ENCODE results near the gene EPC1.
A peak's percentile ranks its signal among the peaks of the same experiment; 100 is the strongest.
"Not testable (repeated sequence)": the region's sequence is repeated elsewhere in the genome, so short reads cannot be mapped to it uniquely, and the experiment has no call there.

Gene EPC1

GRCh38 chr10:32372000-32372875, 25.3 kb upstream of the EPC1 start:
- no peak for DNase-seq (ENCODE audit: low read depth in 2 of 2)

DNA sequence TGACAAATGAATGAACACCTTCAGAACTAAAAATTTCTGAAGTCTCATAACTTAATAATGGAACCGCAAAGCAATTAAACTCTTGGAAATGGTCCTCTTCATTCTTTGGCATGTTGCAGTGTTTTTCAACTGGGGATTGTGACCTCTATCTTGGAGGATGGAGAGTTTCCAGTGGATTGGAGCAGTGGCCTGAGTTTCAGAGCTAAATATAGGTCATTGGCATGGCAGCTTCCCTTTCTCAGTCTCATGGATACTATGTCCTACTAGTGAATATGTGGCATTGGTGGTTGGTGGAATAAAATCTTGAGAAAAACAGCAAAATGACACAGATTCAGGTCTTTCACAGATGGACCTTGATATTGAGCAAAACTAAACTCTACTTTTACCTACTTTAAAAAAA, 24.1 kb upstream of the EPC1 start:
- no peak for DNase-seq (ENCODE audit: low read depth in 2 of 2)

DNA sequence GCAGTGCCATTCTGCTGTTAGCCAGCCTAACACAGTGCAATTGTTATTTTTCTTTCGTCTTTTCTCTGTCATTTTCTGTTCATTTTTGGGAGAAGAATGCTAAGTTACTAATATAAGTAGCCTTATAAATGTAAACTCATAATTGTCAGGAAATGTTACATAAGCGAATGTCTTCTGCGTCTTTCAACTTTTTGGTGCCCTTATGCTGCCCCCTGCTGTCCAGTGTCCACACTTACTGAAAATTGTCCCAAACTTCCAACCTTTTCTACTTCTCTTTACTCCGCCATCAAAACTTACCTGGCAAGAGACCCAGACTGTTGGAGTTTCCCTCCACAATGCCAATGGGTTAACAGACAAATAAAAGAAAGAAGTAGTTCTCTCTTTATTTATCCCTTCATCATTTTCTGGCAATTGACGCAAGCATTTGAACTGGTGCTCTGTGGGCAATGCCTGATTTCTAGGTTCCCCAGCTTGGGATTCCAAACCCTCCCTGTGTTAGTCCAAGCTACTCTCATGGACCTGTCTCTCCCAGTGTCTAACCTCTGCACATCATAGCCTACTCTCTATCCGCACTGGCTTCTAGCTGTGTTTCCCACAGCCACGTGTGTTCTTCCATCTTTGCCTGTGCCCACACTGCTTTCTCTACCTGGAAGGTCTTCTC, 21.0 kb upstream of the EPC1 start:
- DNase-seq (ENCODE audit: low read depth in 2 of 2), result peak; percentile 51 to 62

DNA sequence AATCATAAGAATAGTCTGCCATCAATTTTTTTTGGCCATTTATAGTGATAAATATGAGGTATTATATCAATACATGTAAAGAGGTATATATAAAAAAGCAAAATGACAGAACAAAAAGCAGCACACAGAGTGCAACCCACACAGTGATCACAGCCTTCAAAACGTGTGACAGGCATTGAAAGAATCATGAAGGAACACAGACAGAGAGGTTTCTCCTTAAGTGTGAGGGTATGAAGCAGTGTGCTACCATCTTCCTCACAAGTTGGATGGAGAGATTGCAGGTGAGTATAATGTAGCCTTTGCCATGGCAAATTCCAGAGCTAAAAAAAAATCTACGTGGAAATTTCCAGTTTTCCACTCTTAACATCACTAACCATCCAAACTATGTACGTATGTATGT, 19.6 kb upstream of the EPC1 start:
- no peak for DNase-seq (ENCODE audit: low read depth in 2 of 2)

DNA sequence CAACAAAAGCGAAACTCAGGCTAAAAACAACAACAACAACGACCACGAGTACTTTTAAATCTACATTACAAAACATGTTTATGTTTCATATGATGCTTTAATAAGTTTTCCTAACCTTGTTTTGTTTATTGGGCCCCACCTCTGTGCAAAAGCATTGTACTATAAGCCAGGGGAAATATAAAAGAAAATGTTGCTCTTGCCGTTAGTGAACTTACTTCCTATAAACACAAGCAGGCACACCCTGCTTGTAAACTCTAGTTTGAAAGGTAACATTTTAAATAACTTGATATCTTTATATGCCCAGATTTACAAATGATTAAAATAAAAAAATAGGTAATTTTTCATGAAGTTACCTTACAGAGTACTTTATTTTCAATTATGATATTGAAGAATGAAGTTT, 19.2 kb upstream of the EPC1 start:
- no peak for DNase-seq (ENCODE audit: low read depth in 2 of 2)

DNA sequence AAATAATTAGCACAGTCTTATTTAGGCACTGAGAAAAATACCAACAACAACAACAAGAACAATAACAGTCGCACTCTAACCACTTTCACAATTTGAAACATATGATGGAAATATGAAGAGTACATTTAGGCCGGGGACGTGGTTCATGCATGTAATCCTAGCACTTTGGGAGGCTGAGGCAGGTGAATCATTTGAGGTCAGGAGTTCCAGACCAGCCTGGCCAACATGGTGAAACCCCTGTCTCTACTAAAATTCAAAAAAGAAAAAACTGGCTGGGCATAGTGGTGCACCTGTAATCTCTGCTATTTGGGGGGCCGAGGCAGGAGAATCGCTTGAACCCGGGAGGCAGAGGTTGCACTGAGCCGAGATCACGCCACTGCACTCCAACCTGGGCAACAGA, 18.4 kb upstream of the EPC1 start:
- not testable (repeated sequence) for DNase-seq (ENCODE audit: low read depth in 2 of 2)

GRCh38 chr10:32362571-32362970, 15.6 kb upstream of the EPC1 start:
- DNase-seq (ENCODE audit: low read depth in 2 of 2), result no peak

DNA sequence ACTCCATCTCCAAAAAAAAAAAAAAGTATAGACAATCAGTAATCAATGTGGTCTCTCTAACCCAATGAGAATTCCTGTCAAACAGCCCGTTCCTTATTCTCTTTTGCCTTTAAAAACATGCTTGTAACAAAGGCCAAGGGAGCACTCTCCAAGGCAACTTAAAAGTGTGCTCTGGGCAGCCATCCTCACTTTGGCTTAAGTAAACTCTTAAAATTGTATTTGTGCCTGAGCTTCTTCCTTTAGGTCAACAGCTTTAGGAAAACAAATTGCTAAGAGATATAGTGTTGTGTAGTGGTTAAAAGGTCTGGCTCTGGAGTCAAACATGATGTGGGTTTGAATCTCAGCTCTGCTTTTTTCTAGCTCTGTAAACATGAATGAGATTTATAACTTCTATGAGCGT, 13.9 kb upstream of the EPC1 start:
- DNase-seq (ENCODE audit: low read depth in 2 of 2), result no peak

GRCh38 chr10:32360241-32360640, 13.3 kb upstream of the EPC1 start:
- DNase-seq (ENCODE audit: low read depth in 2 of 2), result no peak

- no peak for DNase-seq (ENCODE audit: low read depth in 2 of 2)
These were observed 10.2 kb upstream of the EPC1 start for GRCh38 chr10:32357056-32357735.

GRCh38 chr10:32354690-32355089, 7.7 kb upstream of the EPC1 start:
- not testable (repeated sequence) for DNase-seq (ENCODE audit: low read depth in 2 of 2)

GRCh38 chr10:32350811-32351350, 3.9 kb upstream of the EPC1 start:
- DNase-seq (ENCODE audit: low read depth in 2 of 2), result no peak

- no peak for DNase-seq (ENCODE audit: low read depth in 2 of 2)
These were observed 3.2 kb upstream of the EPC1 start for GRCh38 chr10:32349968-32350738.

- DNase-seq (ENCODE audit: low read depth in 2 of 2), result no peak
These were observed 2.2 kb upstream of the EPC1 start for GRCh38 chr10:32349199-32349585.

GRCh38 chr10:32348297-32349198, 1.6 kb upstream of the EPC1 start:
- DNase-seq (ENCODE audit: low read depth in 2 of 2), result no peak

DNA sequence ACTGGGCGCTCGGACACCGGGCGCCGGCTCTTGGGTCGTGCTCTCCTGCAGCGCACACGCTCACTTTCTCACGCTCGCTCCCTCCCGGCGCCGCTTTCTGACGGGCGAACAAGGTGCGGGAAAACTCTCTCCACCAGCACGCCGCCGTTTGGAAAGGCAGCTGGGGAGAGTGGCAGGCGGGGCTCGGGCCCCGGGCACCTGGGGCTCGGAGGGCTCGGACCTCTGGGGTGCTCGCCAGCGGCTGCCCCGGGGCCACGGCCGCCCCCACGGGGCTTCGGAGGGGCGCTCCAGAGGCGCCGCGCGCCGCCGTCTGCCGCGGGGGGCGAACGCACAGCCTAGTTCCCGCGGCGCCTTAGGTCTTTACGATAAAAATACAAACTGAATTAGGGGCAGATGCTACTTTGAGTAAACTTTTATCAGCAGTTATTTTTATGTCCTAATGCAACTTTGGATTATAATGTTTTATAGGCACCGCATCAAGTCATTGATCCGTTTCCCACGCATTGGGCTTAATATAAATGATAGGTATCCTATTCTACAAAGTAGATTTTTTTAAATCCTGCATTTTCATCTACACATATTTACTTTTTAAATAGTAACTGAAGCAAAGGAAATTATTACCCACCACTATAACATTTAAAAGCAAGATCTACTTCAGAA, 535 bp upstream of the EPC1 start:
- DNase-seq (ENCODE audit: low read depth in 2 of 2), result peak in 1 of 2 donors; percentile 44

DNA sequence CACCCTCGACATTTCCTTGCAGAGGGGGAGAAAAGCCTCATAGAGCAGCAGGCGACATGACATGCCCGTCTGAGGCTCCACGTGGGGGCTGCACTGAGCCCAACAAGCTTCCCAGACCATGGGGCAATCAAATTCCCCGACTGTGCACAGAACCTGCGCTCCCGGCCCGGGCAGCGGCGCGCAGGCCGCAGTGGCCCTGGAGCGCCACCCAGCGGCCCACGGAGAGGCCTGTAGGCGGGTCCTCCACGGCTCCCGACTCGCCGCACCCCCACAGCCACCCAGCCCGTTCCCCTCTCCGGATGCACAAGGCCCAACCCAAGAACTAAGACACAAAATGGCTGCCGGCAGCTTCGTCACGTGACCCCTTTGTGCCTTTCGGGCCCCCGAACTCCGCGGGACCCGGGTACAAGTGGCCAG, 816 bp downstream of the EPC1 start:
- peak; percentile 94 to 96 for DNase-seq (ENCODE audit: low read depth in 2 of 2)

- DNase-seq (ENCODE audit: low read depth in 2 of 2), result no peak
These were observed 5.4 kb downstream of the EPC1 start for GRCh38 chr10:32341596-32341995.

GRCh38 chr10:32340596-32341180, 6.3 kb downstream of the EPC1 start:
- DNase-seq (ENCODE audit: low read depth in 2 of 2), result no peak

- no peak for DNase-seq (ENCODE audit: low read depth in 2 of 2)
These were observed 8.7 kb downstream of the EPC1 start for GRCh38 chr10:32338262-32338661.
